ENCODE results near the gene PHKG2. TPM values are rescaled to one million over a fixed set of nuclear protein-coding genes. Genes with fewer than 3 reads are reported as not detected.

The PHKG2 gene
- total RNA-seq, 2 experiments from 2014 or later = 27.8 to 30.3 TPM

GRCh38 chr16:30711712-30712111 lies 36.5 kb upstream of the PHKG2 start:
- no peak overlapping the region for H3K4me3 Mint-ChIP-seq
- ATAC-seq (no peak), DNase-seq (no peak)
- CTCF ChIA-PET = interaction anchor here (0.8 to 1.3 kb wide), 3 partner anchors 8 to 230 kb away, joined by 3 to 4 read pairs (median 3); no protein-coding TSS in a partner anchor
- no peak overlapping the region for H3K27ac Mint-ChIP-seq
- H3K9me3 Mint-ChIP-seq = no peaks in the 10 kb centered on the region
- intact Hi-C loops (cut with micrococcal nuclease) = loop anchor here (10.0 kb wide), 1 partner anchor 53 kb away; the partner anchor contains the start of genes CFAP119 and RNF40
- H3K36me3 Mint-ChIP-seq (ENCODE audit: low read depth) = peaks cover 76% of the 10 kb centered on the region
- POLR2A ChIA-PET = interaction anchor here (0.6 to 3.0 kb wide), 10 partner anchors 10 to 53 kb away, joined by 3 to 13 read pairs (median 4); partner anchors contain the start of genes FBRS and SRCAP
- peaks cover 25% of the 10 kb centered on the region for H3K4me1 Mint-ChIP-seq (ENCODE audit: low read depth)
- no peaks in the 10 kb centered on the region for H3K27me3 Mint-ChIP-seq
- TF ChIP-seq CTCF (IDR thresholded peaks at IDR 0.05) = no peak

- Mint-ChIP-seq H3K9me3 (no peaks in the 10 kb centered on the region), H3K27ac (peak overlapping the region; percentile 89), H3K36me3 (ENCODE audit: low read depth) (peaks cover 65% of the 10 kb centered on the region), H3K4me1 (ENCODE audit: low read depth) (peaks cover 29% of the 10 kb centered on the region), H3K27me3 (no peaks in the 10 kb centered on the region), H3K4me3 (no peak overlapping the region)
- POLR2A ChIA-PET = interaction anchor here (1.0 to 1.8 kb wide), 5 partner anchors 13 to 89 kb away, joined by 3 to 5 read pairs (median 4); partner anchors contain the start of genes PHKG2 and ZNF629
- CTCF ChIA-PET = interaction anchor here (0.7 to 2.5 kb wide), 4 partner anchors 9 to 100 kb away, joined by 3 to 6 read pairs (median 3); no protein-coding TSS in a partner anchor
- intact Hi-C loops (cut with micrococcal nuclease) = loop anchor here (10.0 kb wide), 1 partner anchor 49 kb away; the partner anchor contains the start of genes CFAP119 and RNF40
- DNase-seq (peak; percentile 68), ATAC-seq (peak; percentile 98)
- no peak for TF ChIP-seq CTCF (IDR thresholded peaks at IDR 0.05)
Measured at GRCh38 chr16:30715750-30716445, 32.3 kb upstream of the PHKG2 start.

- Mint-ChIP-seq H3K27me3 (no peaks in the 10 kb centered on the region), H3K9me3 (no peaks in the 10 kb centered on the region), H3K27ac (no peak overlapping the region), H3K4me1 (ENCODE audit: low read depth) (peaks cover 16% of the 10 kb centered on the region), H3K4me3 (no peak overlapping the region), H3K36me3 (ENCODE audit: low read depth) (peaks cover 71% of the 10 kb centered on the region)
- no peak for ATAC-seq
- no peak for TF ChIP-seq CTCF (IDR thresholded peaks at IDR 0.05)
- ChIA-PET CTCF (interaction anchor here (0.6 kb wide), 1 partner anchor 9 kb away, joined by 3 read pairs; no protein-coding TSS in a partner anchor), POLR2A (interaction anchor here (5.0 kb wide), 1 partner anchor 11 kb away, joined by 30 read pairs; no protein-coding TSS in a partner anchor)
- intact Hi-C loops (cut with micrococcal nuclease) = no loop called here
- no peak for DNase-seq
Measured at GRCh38 chr16:30720086-30720485, 28.1 kb upstream of the PHKG2 start.

GRCh38 chr16:30720694-30721093 lies 27.5 kb upstream of the PHKG2 start:
- Mint-ChIP-seq H3K27ac (no peak overlapping the region), H3K9me3 (no peaks in the 10 kb centered on the region), H3K4me3 (no peak overlapping the region), H3K4me1 (ENCODE audit: low read depth) (peaks cover 13% of the 10 kb centered on the region), H3K27me3 (no peaks in the 10 kb centered on the region), H3K36me3 (ENCODE audit: low read depth) (peaks cover 73% of the 10 kb centered on the region)
- CTCF ChIA-PET = no interaction called here
- POLR2A ChIA-PET = interaction anchor here (2.0 to 5.0 kb wide), 3 partner anchors 11 to 19 kb away, joined by 5 to 30 read pairs (median 9); no protein-coding TSS in a partner anchor
- intact Hi-C loops (cut with micrococcal nuclease) = no loop called here
- TF ChIP-seq CTCF (IDR thresholded peaks at IDR 0.05) = no peak
- DNase-seq (no peak), ATAC-seq (no peak)

- H3K27ac Mint-ChIP-seq = no peak overlapping the region
- CTCF ChIA-PET = no interaction called here
Measured at GRCh38 chr16:30721167-30721566, 27.1 kb upstream of the PHKG2 start.

More at GRCh38 chr16:30721167-30721566, 27.1 kb upstream of the PHKG2 start:
- DNase-seq (no peak), ATAC-seq (no peak)
- Mint-ChIP-seq H3K27me3 (no peaks in the 10 kb centered on the region), H3K36me3 (ENCODE audit: low read depth) (peaks cover 72% of the 10 kb centered on the region), H3K4me3 (no peak overlapping the region), H3K4me1 (ENCODE audit: low read depth) (peaks cover 9% of the 10 kb centered on the region), H3K9me3 (no peaks in the 10 kb centered on the region)
- TF ChIP-seq CTCF (IDR thresholded peaks at IDR 0.05) = no peak
- POLR2A ChIA-PET = interaction anchor here (1.0 to 5.0 kb wide), 5 partner anchors 9 to 26 kb away, joined by 3 to 30 read pairs (median 6); no protein-coding TSS in a partner anchor
- intact Hi-C loops (cut with micrococcal nuclease) = no loop called here
